ENCODE data around the gene SLC35F4. TPM values are rescaled to one million over a fixed set of nuclear protein-coding genes. Genes with fewer than 3 reads are reported as not detected.

SLC35F4 gene
- total and polyA plus RNA-seq, 10 of the 15 experiments (the other 5 are each of a cell fraction or from before 2014, with no cell fraction given), result 0.06 to 0.30 TPM; not detected in 8

GRCh38 chr14:57822081-57822480 is 43.8 kb downstream of the SLC35F4 start:
- Histone ChIP-seq H3K27ac (ENCODE audit: control insufficient read depth, insufficient read depth) (no peak overlapping the region), H3K27me3 (replicated peaks in 1 of 2; ENCODE audit: control insufficient read depth in 2 of 2, insufficient read depth in 2 of 2, low read length in 1 of 2) (no peaks in the 10 kb centered on the region), H2AFZ (ENCODE audit: control insufficient read depth, low read depth, low read length) (no peak overlapping the region), H4K20me1 (ENCODE audit: control insufficient read depth, insufficient read depth) (no peaks in the 10 kb centered on the region), H3K4me1 (ENCODE audit: control insufficient read depth, insufficient read depth, low read length) (no peaks in the 10 kb centered on the region), H3K9ac (ENCODE audit: control insufficient read depth, insufficient read depth, low read length) (no peak overlapping the region), H3K4me2 (ENCODE audit: control insufficient read depth, insufficient read depth) (no peak overlapping the region), H3K9me3 (replicated peaks; ENCODE audit: control insufficient read depth, insufficient read depth, low read length) (no peaks in the 10 kb centered on the region), H3K4me3 (no peak overlapping the region), H3K36me3 (ENCODE audit: control insufficient read depth in 2 of 2, insufficient read depth in 2 of 2, low read length in 1 of 2) (no peaks in the 10 kb centered on the region), H3K79me2 (ENCODE audit: control insufficient read depth, insufficient read depth, low read length) (no peaks in the 10 kb centered on the region)
- intact Hi-C loops (cut with micrococcal nuclease; ENCODE audit: unreplicated experiment) (no loop called here), in situ Hi-C loops (cut with MboI) (no loop called here)
- ChIA-PET POLR2A (no interaction called here), SMC1A (ENCODE audit: uncharacterized antibody, unreplicated experiment) (no interaction called here), CTCF (no interaction called here), RAD21 (ENCODE audit: unreplicated experiment) (no interaction called here)
- BruUV-seq (replicated peaks), result no TSS peak
- DNase-seq (ENCODE audit: low read depth, low spot score) (no peak), ATAC-seq (no peak), FAIRE-seq (no peak)
- TF ChIP-seq MTA2 (IDR thresholded peaks at IDR 0.05; ENCODE audit: low read depth), result no peak
- TF ChIP-seq HDAC2 (IDR thresholded peaks at IDR 0.05), result no peak
- no peak for TF ChIP-seq MTA3 (IDR thresholded peaks at IDR 0.05; ENCODE audit: borderline replicate concordance, low read length)
- no peak for TF ChIP-seq SMARCA5 (IDR thresholded peaks at IDR 0.05)
- no peak for TF ChIP-seq GATAD2B (conservative IDR thresholded peaks at IDR 0.05; ENCODE audit: low read depth)
- TF ChIP-seq ZNF592 (IDR thresholded peaks at IDR 0.05), result no peak
- TF ChIP-seq TARDBP (IDR thresholded peaks at IDR 0.05; ENCODE audit: borderline replicate concordance), result no peak
- no peak for TF ChIP-seq YY1 (IDR thresholded peaks at IDR 0.05; ENCODE audit: low read depth, low read length)
- no peak for TF ChIP-seq KLF5 (IDR thresholded peaks at IDR 0.05; ENCODE audit: partially characterized antibody)
- no peak for TF ChIP-seq ASH2L (IDR thresholded peaks at IDR 0.05; ENCODE audit: borderline replicate concordance, low read depth)
- no peak for TF ChIP-seq CEBPZ (IDR thresholded peaks at IDR 0.05; ENCODE audit: low read depth, low read length)
- TF ChIP-seq EGR1 (IDR thresholded peaks at IDR 0.05; ENCODE audit: borderline replicate concordance in 1 of 2, low read depth in 2 of 2, low read length in 2 of 2), result no peak
- no peak for TF ChIP-seq NR2C1 (IDR thresholded peaks at IDR 0.05)
